Pulmonary artery endothelial cell (primary cell): Measurements from ENCODE around the gene ANKRD18B. TPM values are rescaled to one million over a fixed set of nuclear protein-coding genes. Genes with fewer than 3 reads are reported as not detected.
"Not testable (repeated sequence)": the region's sequence is repeated elsewhere in the genome, so short reads cannot be mapped to it uniquely, and the experiment has no call there.

Source experiments
- DNase-seq: peaks from one replicate; pipeline ENCODE4 v3.0.0-alpha.2; 2011; ENCODE audit warnings: low read depth, low spot score
- total RNA-seq: library from RNA; depleted of rRNA; stranded (reverse); fragments of >200 nt; gene quantifications from 2 replicates; pipeline ENCODE4 v1.2.3, GENCODE V29; 2014

Gene ANKRD18B
- total RNA-seq, 1 donor from 2014 or later = 4.7 TPM

- DNase-seq = no peak
Observed at GRCh38 chr9:33611358-33611757, 87.3 kb downstream of the ANKRD18B start.

- DNase-seq = not testable (repeated sequence)
Observed at GRCh38 chr9:33612410-33612809, 88.4 kb downstream of the ANKRD18B start.

GRCh38 chr9:33614001-33614687, 90.1 kb downstream of the ANKRD18B start:
- DNase-seq = no peak

- DNase-seq = not testable (repeated sequence)
Observed at GRCh38 chr9:33618370-33618769, 94.3 kb downstream of the ANKRD18B start.

GRCh38 chr9:33619666-33620404, 95.8 kb downstream of the ANKRD18B start:
- DNase-seq = no peak

- no peak for DNase-seq
Observed at GRCh38 chr9:33620738-33621439, 96.8 kb downstream of the ANKRD18B start.

Other genes starting within 250 kb of the ANKRD18B start
- gene NFX1, start 233.7 kb upstream of the ANKRD18B start, total RNA-seq = 12.2 and 13.0 TPM in 2 replicates
- not detected in 2 replicates for gene AQP7, start 121.7 kb upstream of the ANKRD18B start, total RNA-seq
- 0.20 and 0.78 TPM in 2 replicates for gene AQP3, start 76.7 kb upstream of the ANKRD18B start, total RNA-seq
- gene NOL6, start 50.3 kb upstream of the ANKRD18B start, total RNA-seq = 28.2 and 41.6 TPM in 2 replicates